Measurements from ENCODE around the gene PGAP2. TPM values are rescaled to one million over a fixed set of nuclear protein-coding genes. Genes with fewer than 3 reads are reported as not detected.

Gene PGAP2
- total RNA-seq, 1 experiment from 2014 or later: 37.4 TPM

DNA sequence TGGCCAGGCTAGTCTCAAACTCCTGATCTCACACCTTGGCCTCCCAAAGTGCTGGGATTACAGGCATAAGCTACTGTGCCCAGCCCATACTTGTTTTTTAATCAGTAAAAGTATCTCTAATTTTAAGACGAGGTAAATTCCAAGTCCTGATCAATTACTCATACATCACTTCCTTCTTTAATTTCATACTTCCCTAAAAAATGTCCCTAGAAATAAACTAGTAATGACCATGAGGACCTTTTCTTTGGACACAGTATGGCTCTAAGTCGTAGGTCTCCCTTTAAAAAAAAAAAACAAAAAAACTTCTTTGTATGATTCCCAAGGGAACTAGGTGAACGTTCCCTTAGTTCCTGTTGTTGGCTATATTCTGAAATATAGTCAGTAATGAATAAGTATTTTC is 40.8 kb upstream of the PGAP2 start:
- Histone ChIP-seq H3K79me2 (ENCODE audit: insufficient read depth, low read length) (no peaks in the 10 kb centered on the region), H3T11ph (ENCODE audit: low read length) (no peak overlapping the region), H3K56ac (ENCODE audit: insufficient read length, low read depth, low read length) (no peak overlapping the region), H3K4me2 (ENCODE audit: insufficient read depth, insufficient read length, low read length) (no peak overlapping the region), H2BK20ac (ENCODE audit: low read depth, low read length, poor library complexity, severe bottlenecking) (no peak overlapping the region), H4K8ac (replicated peaks; ENCODE audit: insufficient read length, low read depth, low read length) (no peak overlapping the region), H3K9me3 (ENCODE audit: control insufficient read depth, low read depth, low read length) (no peaks in the 10 kb centered on the region), H3K23ac (ENCODE audit: insufficient read length, low read depth, low read length) (no peak overlapping the region), H3K4me1 (ENCODE audit: insufficient read depth, low read length) (no peaks in the 10 kb centered on the region), H3K27ac (ENCODE audit: insufficient read length, low read depth, low read length) (no peak overlapping the region), H3K79me1 (ENCODE audit: insufficient read depth, low read depth, low read length, poor library complexity, severe bottlenecking) (no peaks in the 10 kb centered on the region), H3K27me3 (ENCODE audit: insufficient read depth, low read length) (no peaks in the 10 kb centered on the region), H4K91ac (ENCODE audit: insufficient read length, low read depth, low read length) (no peak overlapping the region), H3K18ac (ENCODE audit: insufficient read length, low read depth, low read length) (no peak overlapping the region), H2BK15ac (ENCODE audit: low read depth, low read length) (no peak overlapping the region), H2BK120ac (ENCODE audit: low read depth, low read length, poor library complexity, severe bottlenecking) (no peak overlapping the region), H4K5ac (ENCODE audit: insufficient read length, low read depth, low read length) (no peak overlapping the region), H2AFZ (ENCODE audit: low read length) (no peak overlapping the region), H3K4ac (ENCODE audit: low read depth, low read length) (no peak overlapping the region), H2BK5ac (ENCODE audit: insufficient read length, low read length) (no peak overlapping the region), H2AK5ac (ENCODE audit: insufficient read length, low read length) (no peak overlapping the region), H4K20me1 (ENCODE audit: control insufficient read depth, insufficient read depth, insufficient read length) (no peaks in the 10 kb centered on the region), H3K9ac (ENCODE audit: extremely low read depth, insufficient read length, low read length) (no peak overlapping the region), H2BK12ac (ENCODE audit: insufficient read length, low read depth, low read length) (no peak overlapping the region), H3K23me2 (ENCODE audit: insufficient read length, low read depth, low read length, poor library complexity, severe bottlenecking) (no peaks in the 10 kb centered on the region), H3K14ac (ENCODE audit: insufficient read depth, low read length) (no peak overlapping the region)
- no peak for TF ChIP-seq CTCF (conservative IDR thresholded peaks at IDR 0.05)
- Mint-ChIP-seq H3K4me3 (no peak overlapping the region), H3K4me1 (no peaks in the 10 kb centered on the region), H3K27me3 (ENCODE audit: low read depth) (no peaks in the 10 kb centered on the region), H3K27ac (no peak overlapping the region), H3K9me3 (no peaks in the 10 kb centered on the region), H3K36me3 (ENCODE audit: insufficient read depth in 1 of 3, low read depth in 3 of 3) (peaks cover 59 to 92% (median 91%) of the 10 kb centered on the region in 3 experiments)
- no peak for DNase-seq
- 100% methylated on average over 1 of the region's 3 CpGs for WGBS (ENCODE audit: extremely low coverage, insufficient read length, low lambda C conversion rate)
